Subcutaneous adipose tissue (tissue), 4 donors: ENCODE data around the gene KIF5A. TPM values are rescaled to one million over a fixed set of nuclear protein-coding genes. Genes with fewer than 3 reads are reported as not detected.

ENCODE experiments used
- total RNA-seq, 4 donors: library from RNA; depleted of rRNA; stranded (reverse); fragments of >200 nt; gene quantifications; one replicate each; pipeline ENCODE4 v1.1.0, GENCODE V29; 2016
- TF ChIP-seq, protein P1 (sequence below): fragments of 450-650 bp; IDR thresholded peaks from one replicate; pipeline ENCODE4 v1.5.1; 2016; ENCODE audit warnings: low read depth, mild to moderate bottlenecking, control low read depth, antibody characterized with exemption, moderate library complexity

KIF5A gene
- total RNA-seq, 4 donors from 2014 or later, result 0.17 to 0.38 TPM; not detected in 2

DNA sequence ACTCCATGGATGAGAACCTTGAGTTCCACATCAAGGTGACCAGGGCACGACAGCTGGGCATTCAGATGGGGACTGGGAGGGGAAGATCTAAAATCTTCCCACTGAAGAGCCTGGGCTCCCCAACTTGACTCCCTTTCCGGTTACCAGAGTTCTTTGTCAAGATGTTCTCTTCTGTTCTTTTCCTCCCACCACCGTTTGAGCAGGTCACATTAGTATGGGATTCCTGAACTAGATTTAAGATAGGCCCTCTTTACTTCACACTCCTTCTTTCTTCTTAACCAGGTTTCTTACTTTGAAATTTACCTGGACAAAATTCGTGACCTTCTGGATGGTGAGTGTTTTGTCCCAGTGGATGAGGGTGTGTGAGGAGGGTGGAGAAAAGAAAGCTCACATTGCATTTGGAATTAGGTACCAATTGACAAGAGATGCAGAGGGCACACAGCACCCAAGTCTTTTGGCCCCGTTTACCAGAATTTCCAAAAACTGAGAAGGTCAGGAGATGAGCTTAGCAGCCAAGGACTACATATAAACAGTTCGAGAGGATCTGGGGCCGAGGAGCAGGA, 14.4 kb downstream of the KIF5A start:
- TF ChIP-seq, protein P1, sequence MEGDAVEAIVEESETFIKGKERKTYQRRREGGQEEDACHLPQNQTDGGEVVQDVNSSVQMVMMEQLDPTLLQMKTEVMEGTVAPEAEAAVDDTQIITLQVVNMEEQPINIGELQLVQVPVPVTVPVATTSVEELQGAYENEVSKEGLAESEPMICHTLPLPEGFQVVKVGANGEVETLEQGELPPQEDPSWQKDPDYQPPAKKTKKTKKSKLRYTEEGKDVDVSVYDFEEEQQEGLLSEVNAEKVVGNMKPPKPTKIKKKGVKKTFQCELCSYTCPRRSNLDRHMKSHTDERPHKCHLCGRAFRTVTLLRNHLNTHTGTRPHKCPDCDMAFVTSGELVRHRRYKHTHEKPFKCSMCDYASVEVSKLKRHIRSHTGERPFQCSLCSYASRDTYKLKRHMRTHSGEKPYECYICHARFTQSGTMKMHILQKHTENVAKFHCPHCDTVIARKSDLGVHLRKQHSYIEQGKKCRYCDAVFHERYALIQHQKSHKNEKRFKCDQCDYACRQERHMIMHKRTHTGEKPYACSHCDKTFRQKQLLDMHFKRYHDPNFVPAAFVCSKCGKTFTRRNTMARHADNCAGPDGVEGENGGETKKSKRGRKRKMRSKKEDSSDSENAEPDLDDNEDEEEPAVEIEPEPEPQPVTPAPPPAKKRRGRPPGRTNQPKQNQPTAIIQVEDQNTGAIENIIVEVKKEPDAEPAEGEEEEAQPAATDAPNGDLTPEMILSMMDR, result no peak

GRCh38 chr12:57568838-57569237, 19.0 kb downstream of the KIF5A start:
- TF ChIP-seq, protein P1, result no peak

DNA sequence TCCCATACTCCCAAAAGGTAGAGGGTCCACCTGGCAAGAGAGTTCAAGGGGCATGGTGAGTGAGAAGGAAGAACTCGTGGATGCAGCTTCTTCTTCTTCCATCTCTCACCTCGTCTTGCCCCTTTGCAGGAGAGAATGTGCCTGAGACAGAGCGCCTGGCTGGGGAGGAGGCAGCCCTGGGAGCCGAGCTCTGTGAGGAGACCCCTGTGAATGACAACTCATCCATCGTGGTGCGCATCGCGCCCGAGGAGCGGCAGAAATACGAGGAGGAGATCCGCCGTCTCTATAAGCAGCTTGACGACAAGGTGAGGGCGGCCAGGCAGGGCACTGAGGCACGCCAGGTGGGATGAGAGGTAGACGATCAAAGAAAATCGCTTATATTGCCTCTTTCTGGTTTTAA, 20.0 kb downstream of the KIF5A start:
- TF ChIP-seq, protein P1, result no peak

DNA sequence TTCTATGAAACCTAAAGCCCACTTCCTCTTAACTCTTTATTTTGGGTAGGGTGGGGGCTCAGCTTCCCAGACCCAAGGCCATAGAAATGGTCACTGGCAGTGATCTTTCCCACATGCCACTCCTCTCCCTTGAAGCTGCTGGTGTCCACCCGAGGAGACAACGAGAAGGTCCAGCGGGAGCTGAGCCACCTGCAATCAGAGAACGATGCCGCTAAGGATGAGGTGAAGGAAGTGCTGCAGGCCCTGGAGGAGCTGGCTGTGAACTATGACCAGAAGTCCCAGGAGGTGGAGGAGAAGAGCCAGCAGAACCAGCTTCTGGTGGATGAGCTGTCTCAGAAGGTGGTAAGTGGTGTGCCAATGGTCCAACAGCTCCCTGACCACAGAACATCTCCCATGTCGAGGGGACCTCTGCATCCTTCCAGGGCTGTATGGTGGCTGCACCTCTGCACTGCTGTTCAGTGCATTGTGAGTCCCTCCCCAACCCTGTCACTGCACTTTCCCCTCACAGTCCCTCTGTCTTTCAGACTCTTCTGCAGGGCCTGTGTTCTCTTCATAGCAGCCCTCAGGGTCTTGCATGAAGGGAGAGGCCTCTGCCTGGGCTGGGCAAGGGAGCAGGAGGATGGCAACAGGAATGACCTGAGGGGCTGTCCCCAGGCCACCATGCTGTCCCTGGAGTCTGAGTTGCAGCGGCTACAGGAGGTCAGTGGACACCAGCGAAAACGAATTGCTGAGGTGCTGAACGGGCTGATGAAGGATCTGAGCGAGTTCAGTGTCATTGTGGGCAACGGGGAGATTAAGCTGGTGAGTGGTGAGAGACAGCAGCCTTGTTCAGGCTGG, 22.3 kb downstream of the KIF5A start:
- TF ChIP-seq, protein P1, result no peak

DNA sequence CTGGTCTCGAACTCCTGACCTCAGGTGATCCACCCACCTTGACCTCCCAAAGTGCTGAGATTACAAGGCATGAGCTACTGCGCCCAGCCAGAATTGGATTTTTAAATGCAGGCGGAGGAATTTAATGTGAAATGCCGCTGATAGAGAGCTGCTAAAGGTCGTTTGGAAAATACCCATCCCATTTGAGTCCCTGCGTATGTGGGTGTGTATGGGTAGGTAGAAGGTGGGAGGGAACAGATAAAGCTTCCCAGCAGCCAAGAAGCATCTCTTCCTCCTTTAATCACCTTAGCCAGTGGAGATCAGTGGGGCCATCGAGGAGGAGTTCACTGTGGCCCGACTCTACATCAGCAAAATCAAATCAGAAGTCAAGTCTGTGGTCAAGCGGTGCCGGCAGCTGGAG, 25.0 kb downstream of the KIF5A start:
- TF ChIP-seq, protein P1, result no peak

GRCh38 chr12:57575771-57576612, 26.1 kb downstream of the KIF5A start:
- TF ChIP-seq, protein P1, result no peak

- TF ChIP-seq, protein P1, result no peak
Observed at GRCh38 chr12:57576613-57577160, 26.8 kb downstream of the KIF5A start.
